Thymus (tissue), 11 donors: Measurements from ENCODE around the gene PRIM2. TPM values are rescaled to one million over a fixed set of nuclear protein-coding genes. Genes with fewer than 3 reads are reported as not detected.

Source experiments
- DNase-seq, 9 donors: peaks; one replicate each; pipeline ENCODE4 v3.0.0-alpha.2; 2013; ENCODE audit warnings: low spot score in 9 of 9, low read depth in 6 of 9, missing footprints in 1 of 9
- H3K27ac ChIP-seq, 2 donors: one replicate each; pipeline ENCODE4 v1.5.1; 2013; ENCODE audit warnings: control low read depth in 1 of 2, low read depth in 1 of 2, low read length in 1 of 2, mild to moderate bottlenecking in 1 of 2, moderate library complexity in 1 of 2
- H3K27me3 ChIP-seq, 2 donors: one replicate each; pipeline ENCODE4 v1.5.1; 2013; ENCODE audit warnings: low read length in 1 of 2; ENCODE audit not compliant: control insufficient read depth in 2 of 2, insufficient read depth in 1 of 2
- H3K36me3 ChIP-seq, 2 donors: one replicate each; pipeline ENCODE4 v1.5.1; 2013; ENCODE audit warnings: low read length in 1 of 2, mild to moderate bottlenecking in 1 of 2, moderate library complexity in 1 of 2; ENCODE audit not compliant: control insufficient read depth in 2 of 2, insufficient read depth in 2 of 2
- H3K4me1 ChIP-seq, 2 donors: one replicate each; pipeline ENCODE4 v1.5.1; 2013; ENCODE audit warnings: low read length in 2 of 2; ENCODE audit not compliant: control insufficient read depth in 2 of 2, insufficient read depth in 2 of 2
- H3K4me3 ChIP-seq, 2 donors: one replicate each; pipeline ENCODE4 v1.5.1; 2013; ENCODE audit warnings: low read length in 2 of 2, control low read depth in 1 of 2, mild to moderate bottlenecking in 1 of 2
- H3K9me3 ChIP-seq, 2 donors: one replicate each; pipeline ENCODE4 v1.5.1; 2013; ENCODE audit warnings: low read length in 1 of 2, mild to moderate bottlenecking in 1 of 2; ENCODE audit not compliant: control insufficient read depth in 2 of 2, insufficient read depth in 1 of 2
- WGBS: extraction: QIAGEN DNeasy Blood & Tissue Kit; methylation state at CpG from one replicate; pipeline ENCODE4 v1.1.7; 2013; 5-methylcytosine and 5-hydroxymethylcytosine counted together
- polyA plus RNA-seq: library from polyadenylated mRNA; stranded (reverse); fragments of 200-250 nt; gene quantifications from one replicate; pipeline ENCODE4 v1.2.3, GENCODE V29; 2013
- total RNA-seq: library from RNA; stranded (reverse); fragments of 120-200 nt; gene quantifications from one replicate; pipeline ENCODE4 v1.2.4, GENCODE V29; 2013
- donor health status: healthy.

PRIM2 gene
- total and polyA plus RNA-seq, 2 donors = 9.7 to 34.2 TPM

DNA sequence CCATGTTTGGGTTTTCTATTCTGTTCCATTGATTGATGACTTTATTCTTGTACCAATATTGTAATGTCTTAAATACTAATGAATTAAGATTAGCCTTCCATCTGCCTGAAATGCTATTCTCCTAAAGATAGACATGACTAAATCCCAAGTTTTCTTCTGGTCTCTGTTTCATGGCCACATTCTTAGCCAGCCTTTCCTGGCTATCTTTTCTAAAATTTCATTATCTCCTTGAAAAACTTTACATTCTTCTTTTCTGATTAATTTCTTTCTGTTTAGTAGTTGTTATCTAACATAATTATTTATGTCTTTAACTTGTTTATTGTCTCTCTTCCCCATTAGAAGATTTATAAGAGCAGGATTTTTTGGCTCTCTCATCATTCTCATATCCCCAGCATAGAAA is 4.4 kb upstream of the PRIM2 start:
- Histone ChIP-seq H3K27me3 (no peaks in the 10 kb centered on the region), H3K36me3 (no peaks in the 10 kb centered on the region), H3K4me3 (no peak overlapping the region), H3K4me1 (peaks cover 2 to 4% of the 10 kb centered on the region in 2 donors), H3K27ac (no peak overlapping the region), H3K9me3 (peaks cover 0 to 4% of the 10 kb centered on the region in 2 donors)
- DNase-seq = no peak

DNA sequence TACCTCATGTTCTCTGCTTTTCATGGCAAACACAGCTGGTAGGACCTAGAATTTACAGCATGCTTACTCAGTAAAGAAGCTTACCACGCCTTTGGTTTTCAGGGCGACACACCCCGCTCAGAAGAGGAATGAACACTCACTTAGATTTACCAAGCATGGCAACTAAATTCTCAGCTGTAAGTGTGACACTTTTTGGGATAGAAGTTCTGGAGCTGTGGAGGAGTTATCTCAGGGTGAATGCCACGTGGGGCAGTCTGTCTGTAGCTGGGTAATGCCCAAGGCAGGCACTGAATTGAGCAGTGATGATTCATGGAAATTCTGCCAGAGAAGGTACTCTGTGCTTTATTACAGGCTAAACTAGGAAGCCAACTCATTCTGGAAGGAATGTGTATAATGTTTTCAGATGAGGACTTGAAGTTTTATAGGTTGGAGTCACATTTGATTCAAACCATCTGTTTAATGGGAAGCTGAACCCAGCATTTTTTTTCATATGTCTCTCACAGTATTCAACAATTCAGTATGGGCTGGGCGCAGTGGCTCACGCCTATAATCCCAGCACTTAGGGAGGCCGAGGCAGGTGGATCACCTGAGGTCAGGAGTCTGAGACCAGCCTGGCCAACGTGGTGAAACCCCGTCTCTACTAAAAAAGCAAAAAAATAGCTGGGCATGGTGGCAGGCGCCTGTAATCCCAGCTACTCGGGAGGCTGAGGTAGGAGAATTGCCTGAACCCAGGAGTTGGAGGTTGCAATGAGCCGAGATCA is 3.5 kb upstream of the PRIM2 start:
- H3K4me3 ChIP-seq = no peak overlapping the region
- 92% methylated on average over 12 of the region's 12 CpGs for WGBS

DNA sequence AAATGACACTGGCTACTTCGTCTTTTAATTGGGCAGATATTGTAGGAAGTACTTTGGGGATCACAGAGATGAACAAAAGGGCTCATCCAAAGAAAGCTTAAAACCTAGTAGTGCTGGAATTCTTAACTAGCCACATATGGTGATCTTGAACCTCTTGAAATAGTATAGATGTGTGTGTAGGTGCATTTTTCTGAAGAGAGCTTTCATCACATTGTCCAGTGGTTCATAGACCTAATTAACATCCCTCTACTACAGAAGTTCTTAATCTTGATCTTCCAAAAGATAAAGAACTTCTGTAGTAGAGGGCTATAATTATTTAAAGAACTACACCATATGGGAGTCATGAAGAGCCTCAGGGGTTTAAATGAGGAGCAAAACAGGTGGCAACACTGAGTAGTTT is 2.3 kb upstream of the PRIM2 start:
- WGBS = 94% methylated on average over 1 of the region's 1 CpG
- no peaks in the 10 kb centered on the region for H3K27me3 ChIP-seq
- peaks cover 0 to 4% of the 10 kb centered on the region in 2 donors for H3K9me3 ChIP-seq
- peaks cover 0 to 7% of the 10 kb centered on the region in 2 donors for H3K36me3 ChIP-seq
- H3K4me3 ChIP-seq = no peak overlapping the region
- H3K27ac ChIP-seq = no peak overlapping the region
- peaks cover 2 to 8% of the 10 kb centered on the region in 2 donors for H3K4me1 ChIP-seq
- DNase-seq = no peak

More for the DNA sequence above, 3.5 kb upstream of the PRIM2 start:
- peaks cover 0 to 4% of the 10 kb centered on the region in 2 donors for H3K9me3 ChIP-seq
- no peaks in the 10 kb centered on the region for H3K36me3 ChIP-seq
- H3K27ac ChIP-seq = no peak overlapping the region
- peaks cover 2 to 8% of the 10 kb centered on the region in 2 donors for H3K4me1 ChIP-seq
- DNase-seq = no peak
- no peaks in the 10 kb centered on the region for H3K27me3 ChIP-seq

DNA sequence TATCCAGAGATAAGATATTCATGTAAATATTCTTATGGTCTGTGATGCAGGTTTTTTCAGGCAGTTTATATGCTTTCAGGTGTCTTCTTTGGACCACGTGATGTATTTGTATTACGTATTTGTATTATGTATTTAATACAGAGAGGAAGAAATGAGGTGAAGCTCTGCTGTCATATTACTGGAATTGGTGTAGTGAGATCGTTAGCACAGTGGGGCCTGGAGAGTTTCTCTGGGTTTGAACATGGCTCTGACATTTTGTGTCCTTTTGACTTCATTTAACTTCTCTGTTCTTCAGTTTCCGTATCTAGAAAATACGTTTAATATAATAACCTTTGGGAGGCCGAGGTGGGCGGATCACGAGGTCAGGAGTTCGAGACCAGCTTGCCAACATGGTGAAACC is 1.6 kb upstream of the PRIM2 start:
- no peak overlapping the region for H3K27ac ChIP-seq
- WGBS = 93% methylated on average over 9 of the region's 9 CpGs
- DNase-seq = no peak
- H3K4me1 ChIP-seq = peaks cover 2 to 8% of the 10 kb centered on the region in 2 donors
- no peak overlapping the region for H3K4me3 ChIP-seq
- peaks cover 0 to under 1% of the 10 kb centered on the region in 2 donors for H3K9me3 ChIP-seq
- peaks cover 3 to 13% of the 10 kb centered on the region in 2 donors for H3K36me3 ChIP-seq
- H3K27me3 ChIP-seq = no peaks in the 10 kb centered on the region

DNA sequence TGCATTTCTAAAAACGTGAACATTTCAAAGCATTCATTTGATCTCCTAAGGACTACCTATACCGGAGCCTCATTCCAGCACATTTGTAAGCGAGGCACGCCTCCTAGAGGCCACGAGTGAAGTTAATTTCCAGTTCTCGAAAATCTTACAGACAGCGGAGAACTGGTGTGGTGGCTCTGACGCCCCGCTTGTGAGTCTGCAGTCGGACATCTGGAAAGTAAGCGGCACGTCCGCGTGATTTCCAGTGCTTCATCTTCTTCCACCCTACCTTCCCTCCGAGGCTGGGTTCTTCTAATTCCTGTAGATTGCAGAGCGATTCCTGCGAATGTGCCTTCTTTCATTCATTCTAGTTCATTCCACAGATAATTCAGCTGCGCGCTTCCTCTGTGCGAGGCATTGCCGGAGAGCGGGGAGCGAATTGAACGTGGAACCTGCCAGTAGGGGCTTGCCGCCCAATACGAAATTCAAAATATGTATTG is 810 bp upstream of the PRIM2 start:
- Histone ChIP-seq H3K36me3 (peaks cover 4 to 20% of the 10 kb centered on the region in 2 donors), H3K9me3 (no peaks in the 10 kb centered on the region), H3K27me3 (no peaks in the 10 kb centered on the region), H3K4me1 (peaks cover 2 to 8% of the 10 kb centered on the region in 2 donors), H3K4me3 (peak overlapping the region; percentile 69 to 81), H3K27ac (peak overlapping the region in 1 of 2 donors; percentile 83)
- WGBS = under 1% methylated on average over 26 of the region's 26 CpGs
- DNase-seq = peak; percentile 69 to 94 (median 88)

DNA sequence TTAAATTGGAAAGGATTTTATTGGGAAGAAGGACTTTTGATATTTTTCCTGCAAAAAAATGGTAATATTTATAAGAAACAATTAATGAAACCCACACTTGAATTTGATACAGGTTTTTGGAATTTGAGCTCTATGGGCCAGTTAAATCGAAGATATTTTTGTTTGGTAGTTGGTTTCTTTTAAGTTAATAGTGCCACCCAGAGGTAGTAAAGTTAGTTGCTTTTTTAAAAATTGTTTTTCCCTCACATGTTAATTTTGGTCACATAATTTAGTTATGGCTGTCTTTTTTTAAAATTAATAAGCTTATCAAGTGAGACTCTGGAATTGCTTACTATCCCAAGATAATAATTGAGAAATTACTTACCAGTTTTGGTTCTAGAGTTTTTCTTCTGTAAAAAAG is 7.1 kb downstream of the PRIM2 start:
- Histone ChIP-seq H3K9me3 (peaks cover 0 to 3% of the 10 kb centered on the region in 2 donors), H3K36me3 (peaks cover 33 to 74% of the 10 kb centered on the region in 2 donors), H3K27ac (no peak overlapping the region), H3K4me3 (no peak overlapping the region), H3K4me1 (no peaks in the 10 kb centered on the region), H3K27me3 (no peaks in the 10 kb centered on the region)
- WGBS = 2% methylated on average over 1 of the region's 1 CpG
- peak in 1 of 9 donors; percentile 26 for DNase-seq

DNA sequence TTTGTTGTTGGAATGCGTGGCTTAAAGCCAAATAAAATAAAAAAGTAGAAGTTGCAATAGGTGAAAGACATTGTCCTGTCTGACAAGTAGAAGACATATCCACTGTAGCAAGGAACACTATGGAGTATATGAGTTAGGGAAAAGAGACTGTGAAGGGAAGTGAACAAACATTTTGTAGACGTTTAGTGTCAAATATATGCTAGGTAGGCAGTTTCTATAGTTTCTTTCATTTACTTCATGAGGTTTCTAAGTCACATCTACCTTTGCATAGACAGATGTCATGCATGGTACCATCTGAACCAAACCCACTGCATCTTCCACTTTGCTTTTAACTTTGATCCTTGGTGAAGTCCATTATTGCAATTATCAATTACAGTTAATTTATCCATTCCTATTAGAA is 9.9 kb downstream of the PRIM2 start:
- WGBS = 95% methylated on average over 2 of the region's 2 CpGs
- Histone ChIP-seq H3K36me3 (peaks cover 27 to 67% of the 10 kb centered on the region in 2 donors), H3K4me3 (no peak overlapping the region), H3K27ac (no peak overlapping the region), H3K4me1 (no peaks in the 10 kb centered on the region), H3K27me3 (no peaks in the 10 kb centered on the region), H3K9me3 (peaks cover 0 to 6% of the 10 kb centered on the region in 2 donors)
- no peak for DNase-seq

DNA sequence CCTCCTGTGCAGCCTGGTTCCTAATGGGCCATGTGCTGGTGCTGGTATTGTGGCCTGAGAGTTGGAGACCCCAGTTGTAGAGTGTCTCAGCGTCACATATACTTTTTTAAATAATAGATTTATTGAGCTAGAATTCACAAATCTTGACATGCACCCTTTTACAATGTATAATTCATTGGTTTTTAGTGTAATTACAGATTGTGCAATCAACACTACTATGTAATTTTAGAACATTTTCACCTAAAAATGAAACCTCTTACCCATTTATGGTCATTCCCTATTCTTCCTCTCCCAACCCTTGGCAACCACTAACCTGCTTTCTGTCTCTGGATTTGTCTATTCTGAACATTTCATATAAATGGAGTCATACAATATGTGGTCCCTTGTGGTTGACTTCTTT is 10.6 kb downstream of the PRIM2 start:
- no peak for DNase-seq
- H3K4me3 ChIP-seq = no peak overlapping the region
- no peak overlapping the region for H3K27ac ChIP-seq
- H3K4me1 ChIP-seq = no peaks in the 10 kb centered on the region
- peaks cover 21 to 63% of the 10 kb centered on the region in 2 donors for H3K36me3 ChIP-seq
- 100% methylated on average over 1 of the region's 1 CpG for WGBS
- peaks cover 0 to 6% of the 10 kb centered on the region in 2 donors for H3K9me3 ChIP-seq
- H3K27me3 ChIP-seq = no peaks in the 10 kb centered on the region

DNA sequence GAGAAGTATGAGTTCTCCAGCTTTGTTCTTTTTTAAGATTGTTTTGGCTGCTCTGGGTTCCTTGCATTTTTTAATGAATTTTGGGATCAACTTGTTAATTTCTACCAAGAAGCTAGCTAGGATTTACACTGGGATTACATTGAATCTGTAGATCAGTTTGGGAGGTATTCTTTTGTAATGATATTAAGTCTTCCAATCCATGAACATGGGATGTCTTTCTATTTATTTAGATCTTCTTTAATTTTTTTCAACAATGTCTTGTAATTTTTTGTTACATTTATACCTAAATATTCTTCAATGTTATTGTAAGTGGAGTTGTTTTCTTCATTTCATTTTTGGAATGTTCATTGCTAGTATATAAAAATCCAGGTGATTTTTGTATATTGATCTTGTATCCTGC is 12.5 kb downstream of the PRIM2 start:
- Histone ChIP-seq H3K36me3 (peaks cover 26 to 68% of the 10 kb centered on the region in 2 donors), H3K27ac (no peak overlapping the region), H3K9me3 (peaks cover 0 to 6% of the 10 kb centered on the region in 2 donors), H3K4me1 (no peaks in the 10 kb centered on the region), H3K4me3 (no peak overlapping the region), H3K27me3 (no peaks in the 10 kb centered on the region)
- DNase-seq = no peak
